Stomach (tissue), 4 donors: ENCODE results near the gene ZNF438.

Source experiments
- EP300 ChIP-seq: sonication (generic); formaldehyde crosslinking; IDR thresholded peaks from one replicate; pipeline ENCODE4 v1.6.1; 2017; ENCODE audit warnings: antibody characterized with exemption
- POLR2A ChIP-seq, 4 donors: fragments of 450-650 bp; IDR thresholded peaks; one replicate each; pipeline ENCODE4 v1.6.1; 2016; ENCODE audit warnings: antibody characterized with exemption in 4 of 4, control low read depth in 2 of 4, mild to moderate bottlenecking in 1 of 4, moderate library complexity in 1 of 4
- POLR2AphosphoS5 ChIP-seq, 3 donors: sonication (generic); formaldehyde crosslinking; IDR thresholded peaks; one replicate each; pipeline ENCODE4 v1.6.1; 2016; ENCODE audit warnings: antibody characterized with exemption in 3 of 3
- TF ChIP-seq, protein P1 (sequence below), 7 experiments: fragments of 450-650 bp in 4 of 7; fragments of 200-600 bp in 3 of 7; sonication (generic) in 3 of 7; IDR thresholded peaks; one replicate each; pipeline ENCODE4 v1.5.1; 2016 to 2019; ENCODE audit warnings: antibody characterized with exemption in 7 of 7, control low read depth in 2 of 7, mild to moderate bottlenecking in 1 of 7

- no peak for TF ChIP-seq POLR2A (IDR thresholded peaks at IDR 0.05)
- no peak for TF ChIP-seq POLR2AphosphoS5 (IDR thresholded peaks at IDR 0.05)
- TF ChIP-seq EP300 = no peak
- TF ChIP-seq, protein P1, sequence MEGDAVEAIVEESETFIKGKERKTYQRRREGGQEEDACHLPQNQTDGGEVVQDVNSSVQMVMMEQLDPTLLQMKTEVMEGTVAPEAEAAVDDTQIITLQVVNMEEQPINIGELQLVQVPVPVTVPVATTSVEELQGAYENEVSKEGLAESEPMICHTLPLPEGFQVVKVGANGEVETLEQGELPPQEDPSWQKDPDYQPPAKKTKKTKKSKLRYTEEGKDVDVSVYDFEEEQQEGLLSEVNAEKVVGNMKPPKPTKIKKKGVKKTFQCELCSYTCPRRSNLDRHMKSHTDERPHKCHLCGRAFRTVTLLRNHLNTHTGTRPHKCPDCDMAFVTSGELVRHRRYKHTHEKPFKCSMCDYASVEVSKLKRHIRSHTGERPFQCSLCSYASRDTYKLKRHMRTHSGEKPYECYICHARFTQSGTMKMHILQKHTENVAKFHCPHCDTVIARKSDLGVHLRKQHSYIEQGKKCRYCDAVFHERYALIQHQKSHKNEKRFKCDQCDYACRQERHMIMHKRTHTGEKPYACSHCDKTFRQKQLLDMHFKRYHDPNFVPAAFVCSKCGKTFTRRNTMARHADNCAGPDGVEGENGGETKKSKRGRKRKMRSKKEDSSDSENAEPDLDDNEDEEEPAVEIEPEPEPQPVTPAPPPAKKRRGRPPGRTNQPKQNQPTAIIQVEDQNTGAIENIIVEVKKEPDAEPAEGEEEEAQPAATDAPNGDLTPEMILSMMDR (IDR thresholded peaks at IDR 0.05) = no peak
These were observed 184.0 kb downstream of the ZNF438 start for GRCh38 chr10:30847642-30848041.
